ENCODE data around the gene MDM2. TPM values are rescaled to one million over a fixed set of nuclear protein-coding genes. Genes with fewer than 3 reads are reported as not detected.

The MDM2 gene
- total and polyA plus RNA-seq, 10 of the 15 experiments (the other 5 are each of a cell fraction or from before 2014, with no cell fraction given): 48.2 to 174 (median 85.0) TPM

DNA sequence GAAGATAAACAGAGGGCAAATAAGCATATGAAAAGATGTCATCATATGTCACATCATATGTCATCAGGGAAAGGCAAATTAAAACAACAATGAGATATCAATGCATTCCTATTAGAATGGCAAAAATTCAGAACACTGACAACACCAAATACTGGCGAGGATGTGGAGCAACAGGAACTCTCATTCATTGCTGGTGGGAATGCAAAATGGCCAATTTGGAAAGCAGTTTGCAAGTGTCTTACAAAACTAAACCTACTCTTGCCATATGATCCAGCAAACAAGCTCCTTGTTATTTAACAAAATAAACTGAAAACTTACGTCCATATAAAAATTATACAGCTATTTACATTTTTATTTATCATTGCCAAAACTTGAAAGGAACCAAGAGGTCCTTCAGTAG lies 92.3 kb downstream of the MDM2 start:
- Histone ChIP-seq H3K36me3 (ENCODE audit: control insufficient read depth in 2 of 2, insufficient read depth in 2 of 2, low read length in 1 of 2) (no peaks in the 10 kb centered on the region), H3K4me2 (ENCODE audit: control insufficient read depth, insufficient read depth) (no peak overlapping the region), H2AFZ (ENCODE audit: control insufficient read depth, low read depth, low read length) (no peak overlapping the region), H3K79me2 (ENCODE audit: control insufficient read depth, insufficient read depth, low read length) (no peaks in the 10 kb centered on the region), H3K4me3 (no peak overlapping the region), H4K20me1 (ENCODE audit: control insufficient read depth, insufficient read depth) (no peaks in the 10 kb centered on the region), H3K9me3 (replicated peaks; ENCODE audit: control insufficient read depth, insufficient read depth, low read length) (no peaks in the 10 kb centered on the region), H3K4me1 (ENCODE audit: control insufficient read depth, insufficient read depth, low read length) (no peaks in the 10 kb centered on the region), H3K9ac (ENCODE audit: control insufficient read depth, insufficient read depth, low read length) (no peak overlapping the region), H3K27me3 (replicated peaks in 1 of 2; ENCODE audit: control insufficient read depth in 2 of 2, insufficient read depth in 2 of 2, low read length in 1 of 2) (no peaks in the 10 kb centered on the region), H3K27ac (ENCODE audit: control insufficient read depth, insufficient read depth) (no peak overlapping the region)
- no TSS peak for BruUV-seq (replicated peaks)
- SMC1A ChIA-PET (ENCODE audit: uncharacterized antibody, unreplicated experiment): interaction anchor here (0.8 kb wide), 1 partner anchor 46 kb away, joined by 3 read pairs; no protein-coding TSS in a partner anchor
- DNase-seq (ENCODE audit: low read depth, low spot score): no peak
- in situ Hi-C loops (cut with MboI): no loop called here
- WGBS (ENCODE audit: insufficient coverage, insufficient replicate concordance, low lambda C conversion rate, missing lambda C conversion rate): 38% methylated on average over 2 of the region's 2 CpGs
- no peak for FAIRE-seq
- POLR2A ChIA-PET: no interaction called here
- no peak for ATAC-seq
- TF ChIP-seq, protein P1, sequence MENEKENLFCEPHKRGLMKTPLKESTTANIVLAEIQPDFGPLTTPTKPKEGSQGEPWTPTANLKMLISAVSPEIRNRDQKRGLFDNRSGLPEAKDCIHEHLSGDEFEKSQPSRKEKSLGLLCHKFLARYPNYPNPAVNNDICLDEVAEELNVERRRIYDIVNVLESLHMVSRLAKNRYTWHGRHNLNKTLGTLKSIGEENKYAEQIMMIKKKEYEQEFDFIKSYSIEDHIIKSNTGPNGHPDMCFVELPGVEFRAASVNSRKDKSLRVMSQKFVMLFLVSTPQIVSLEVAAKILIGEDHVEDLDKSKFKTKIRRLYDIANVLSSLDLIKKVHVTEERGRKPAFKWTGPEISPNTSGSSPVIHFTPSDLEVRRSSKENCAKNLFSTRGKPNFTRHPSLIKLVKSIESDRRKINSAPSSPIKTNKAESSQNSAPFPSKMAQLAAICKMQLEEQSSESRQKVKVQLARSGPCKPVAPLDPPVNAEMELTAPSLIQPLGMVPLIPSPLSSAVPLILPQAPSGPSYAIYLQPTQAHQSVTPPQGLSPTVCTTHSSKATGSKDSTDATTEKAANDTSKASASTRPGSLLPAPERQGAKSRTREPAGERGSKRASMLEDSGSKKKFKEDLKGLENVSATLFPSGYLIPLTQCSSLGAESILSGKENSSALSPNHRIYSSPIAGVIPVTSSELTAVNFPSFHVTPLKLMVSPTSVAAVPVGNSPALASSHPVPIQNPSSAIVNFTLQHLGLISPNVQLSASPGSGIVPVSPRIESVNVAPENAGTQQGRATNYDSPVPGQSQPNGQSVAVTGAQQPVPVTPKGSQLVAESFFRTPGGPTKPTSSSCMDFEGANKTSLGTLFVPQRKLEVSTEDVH (IDR thresholded peaks at IDR 0.05; ENCODE audit: low read depth, partially characterized antibody): no peak
- TF ChIP-seq BRCA1 (IDR thresholded peaks at IDR 0.05; ENCODE audit: low read depth, low read length) (no peak), STAT1 (conservative IDR thresholded peaks at IDR 0.05) (no peak), HDAC2 (IDR thresholded peaks at IDR 0.05) (no peak), EZH2 (IDR thresholded peaks at IDR 0.05; ENCODE audit: borderline replicate concordance, control insufficient read depth, low read depth, low read length) (no peak), SMC3 (IDR thresholded peaks at IDR 0.05; ENCODE audit: borderline replicate concordance, low read length) (no peak)
- TF ChIP-seq, protein P2, sequence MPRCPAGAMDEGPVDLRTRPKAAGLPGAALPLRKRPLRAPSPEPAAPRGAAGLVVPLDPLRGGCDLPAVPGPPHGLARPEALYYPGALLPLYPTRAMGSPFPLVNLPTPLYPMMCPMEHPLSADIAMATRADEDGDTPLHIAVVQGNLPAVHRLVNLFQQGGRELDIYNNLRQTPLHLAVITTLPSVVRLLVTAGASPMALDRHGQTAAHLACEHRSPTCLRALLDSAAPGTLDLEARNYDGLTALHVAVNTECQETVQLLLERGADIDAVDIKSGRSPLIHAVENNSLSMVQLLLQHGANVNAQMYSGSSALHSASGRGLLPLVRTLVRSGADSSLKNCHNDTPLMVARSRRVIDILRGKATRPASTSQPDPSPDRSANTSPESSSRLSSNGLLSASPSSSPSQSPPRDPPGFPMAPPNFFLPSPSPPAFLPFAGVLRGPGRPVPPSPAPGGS (IDR thresholded peaks at IDR 0.05; ENCODE audit: borderline replicate concordance, insufficient read depth, low read depth, low read length, poor library complexity, severe bottlenecking): no peak
- TF ChIP-seq, protein P3, sequence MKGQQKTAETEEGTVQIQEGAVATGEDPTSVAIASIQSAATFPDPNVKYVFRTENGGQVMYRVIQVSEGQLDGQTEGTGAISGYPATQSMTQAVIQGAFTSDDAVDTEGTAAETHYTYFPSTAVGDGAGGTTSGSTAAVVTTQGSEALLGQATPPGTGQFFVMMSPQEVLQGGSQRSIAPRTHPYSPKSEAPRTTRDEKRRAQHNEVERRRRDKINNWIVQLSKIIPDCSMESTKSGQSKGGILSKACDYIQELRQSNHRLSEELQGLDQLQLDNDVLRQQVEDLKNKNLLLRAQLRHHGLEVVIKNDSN (IDR thresholded peaks at IDR 0.05; ENCODE audit: borderline replicate concordance, extremely low read length, insufficient read depth, low read depth, low read length): no peak
- TF ChIP-seq, protein P4, sequence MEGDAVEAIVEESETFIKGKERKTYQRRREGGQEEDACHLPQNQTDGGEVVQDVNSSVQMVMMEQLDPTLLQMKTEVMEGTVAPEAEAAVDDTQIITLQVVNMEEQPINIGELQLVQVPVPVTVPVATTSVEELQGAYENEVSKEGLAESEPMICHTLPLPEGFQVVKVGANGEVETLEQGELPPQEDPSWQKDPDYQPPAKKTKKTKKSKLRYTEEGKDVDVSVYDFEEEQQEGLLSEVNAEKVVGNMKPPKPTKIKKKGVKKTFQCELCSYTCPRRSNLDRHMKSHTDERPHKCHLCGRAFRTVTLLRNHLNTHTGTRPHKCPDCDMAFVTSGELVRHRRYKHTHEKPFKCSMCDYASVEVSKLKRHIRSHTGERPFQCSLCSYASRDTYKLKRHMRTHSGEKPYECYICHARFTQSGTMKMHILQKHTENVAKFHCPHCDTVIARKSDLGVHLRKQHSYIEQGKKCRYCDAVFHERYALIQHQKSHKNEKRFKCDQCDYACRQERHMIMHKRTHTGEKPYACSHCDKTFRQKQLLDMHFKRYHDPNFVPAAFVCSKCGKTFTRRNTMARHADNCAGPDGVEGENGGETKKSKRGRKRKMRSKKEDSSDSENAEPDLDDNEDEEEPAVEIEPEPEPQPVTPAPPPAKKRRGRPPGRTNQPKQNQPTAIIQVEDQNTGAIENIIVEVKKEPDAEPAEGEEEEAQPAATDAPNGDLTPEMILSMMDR (IDR thresholded peaks at IDR 0.05 in 2 of 3, conservative IDR thresholded peaks at IDR 0.05 in 1 of 3; ENCODE audit: control insufficient read depth in 2 of 3, extremely low read depth in 1 of 3, insufficient read depth in 1 of 3, low read depth in 3 of 3, low read length in 3 of 3): no peak
- intact Hi-C loops (cut with micrococcal nuclease; ENCODE audit: unreplicated experiment): no loop called here
- RAD21 ChIA-PET (ENCODE audit: unreplicated experiment): interaction anchor here (1.1 kb wide), 1 partner anchor 24 kb away, joined by 7 read pairs; no protein-coding TSS in a partner anchor
- CTCF ChIA-PET: interaction anchor here (1.4 kb wide), 1 partner anchor 11 kb away, joined by 3 read pairs; no protein-coding TSS in a partner anchor

Data from GM12878 (cell line).